ENCODE data around the gene PSMD7. TPM values are rescaled to one million over a fixed set of nuclear protein-coding genes. Genes with fewer than 3 reads are reported as not detected.

Gene PSMD7
- total RNA-seq (ENCODE audit: low replicate concordance), result 74.5 and 127 TPM in 2 replicates

DNA sequence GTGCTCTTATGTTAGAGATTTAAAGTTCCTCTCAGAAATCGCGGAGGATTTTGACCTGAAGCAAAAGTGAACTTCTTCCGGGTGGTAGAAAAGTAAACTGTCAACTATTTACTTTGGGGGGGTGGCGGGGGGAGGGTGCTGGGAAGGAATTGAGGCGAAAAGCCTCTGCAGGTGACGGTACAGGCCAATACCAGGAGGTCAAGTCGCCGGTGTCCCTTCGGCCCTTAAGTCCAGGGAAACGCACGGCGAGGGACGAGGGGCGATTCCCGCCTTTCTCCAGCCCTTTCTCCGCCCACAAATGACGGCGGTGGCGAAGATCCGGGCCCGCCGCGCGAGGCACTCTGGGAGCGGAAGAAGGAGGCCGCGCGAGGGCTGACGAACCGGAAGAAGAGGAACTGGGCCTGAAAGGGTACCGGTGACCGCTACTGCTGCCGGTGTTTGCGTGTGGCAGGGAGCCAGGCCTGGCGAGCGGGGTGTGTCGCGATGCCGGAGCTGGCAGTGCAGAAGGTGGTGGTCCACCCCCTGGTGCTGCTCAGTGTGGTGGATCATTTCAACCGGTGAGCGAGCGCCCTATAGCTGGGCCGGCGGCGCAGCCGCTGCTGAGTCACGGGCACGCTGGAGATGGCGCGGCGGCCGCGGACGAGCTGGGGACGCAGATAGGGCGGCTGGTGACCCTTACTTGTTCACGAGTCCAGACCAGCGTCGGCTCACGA, at the start of gene PSMD7:
Gene PSMD7 (plus strand): TSS at position 383 of the 713 bp plus-strand sequence. CDS start 101 bp downstream, at position 484.
- H3K36me3 Mint-ChIP-seq, result peaks cover 4% of the 10 kb centered on the region
- Histone ChIP-seq H3K27me3 (no peaks in the 10 kb centered on the region), H3K9ac (peak within 1 kb of the TSS; percentile 80), H4K20me1 (ENCODE audit: low read depth) (peaks cover 27% of the 10 kb centered on the region), H2AFZ (replicated peaks) (peak within 1 kb of the TSS; percentile 77), H3K36me3 (peaks cover 15% of the 10 kb centered on the region), H3K9me3 (ENCODE audit: low read depth) (no peaks in the 10 kb centered on the region), H3K79me2 (ENCODE audit: low read depth) (peaks cover 44% of the 10 kb centered on the region), H3K4me3 (peak within 1 kb of the TSS; percentile 87), H3K27ac (peak within 1 kb of the TSS; percentile 46), H3K4me2 (peak within 1 kb of the TSS; percentile 98), H3F3A (ENCODE audit: low read depth) (peaks cover 4% of the 10 kb centered on the region), H3K4me1 (peaks cover 11% of the 10 kb centered on the region)
- peak within 1 kb of the TSS; percentile 97 for H3K4me3 Mint-ChIP-seq
- H3K9me3 Mint-ChIP-seq, result peaks cover 7% of the 10 kb centered on the region
- peaks cover 12% of the 10 kb centered on the region for H3K4me1 Mint-ChIP-seq
- peak; percentile 91 for DNase-seq (ENCODE audit: low spot score)
- H3K27me3 Mint-ChIP-seq (ENCODE audit: insufficient read depth, low read depth), result no peaks in the 10 kb centered on the region
- peak within 1 kb of the TSS; percentile 53 for H3K27ac Mint-ChIP-seq
- TF ChIP-seq EZH2 (IDR thresholded peaks at IDR 0.05) (no peak), EZH2phosphoT487 (IDR thresholded peaks at IDR 0.05) (no peak)
- TF ChIP-seq, protein P1, sequence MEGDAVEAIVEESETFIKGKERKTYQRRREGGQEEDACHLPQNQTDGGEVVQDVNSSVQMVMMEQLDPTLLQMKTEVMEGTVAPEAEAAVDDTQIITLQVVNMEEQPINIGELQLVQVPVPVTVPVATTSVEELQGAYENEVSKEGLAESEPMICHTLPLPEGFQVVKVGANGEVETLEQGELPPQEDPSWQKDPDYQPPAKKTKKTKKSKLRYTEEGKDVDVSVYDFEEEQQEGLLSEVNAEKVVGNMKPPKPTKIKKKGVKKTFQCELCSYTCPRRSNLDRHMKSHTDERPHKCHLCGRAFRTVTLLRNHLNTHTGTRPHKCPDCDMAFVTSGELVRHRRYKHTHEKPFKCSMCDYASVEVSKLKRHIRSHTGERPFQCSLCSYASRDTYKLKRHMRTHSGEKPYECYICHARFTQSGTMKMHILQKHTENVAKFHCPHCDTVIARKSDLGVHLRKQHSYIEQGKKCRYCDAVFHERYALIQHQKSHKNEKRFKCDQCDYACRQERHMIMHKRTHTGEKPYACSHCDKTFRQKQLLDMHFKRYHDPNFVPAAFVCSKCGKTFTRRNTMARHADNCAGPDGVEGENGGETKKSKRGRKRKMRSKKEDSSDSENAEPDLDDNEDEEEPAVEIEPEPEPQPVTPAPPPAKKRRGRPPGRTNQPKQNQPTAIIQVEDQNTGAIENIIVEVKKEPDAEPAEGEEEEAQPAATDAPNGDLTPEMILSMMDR (IDR thresholded peaks at IDR 0.05), result no peak

- Histone ChIP-seq H3K4me2 (no peak overlapping the region), H3K27me3 (no peaks in the 10 kb centered on the region), H3K4me3 (no peak overlapping the region), H3K36me3 (no peaks in the 10 kb centered on the region), H3K9me3 (ENCODE audit: low read depth) (no peaks in the 10 kb centered on the region), H3K27ac (no peak overlapping the region), H3F3A (ENCODE audit: low read depth) (no peaks in the 10 kb centered on the region), H3K4me1 (no peaks in the 10 kb centered on the region), H3K9ac (no peak overlapping the region), H4K20me1 (ENCODE audit: low read depth) (no peaks in the 10 kb centered on the region), H3K79me2 (ENCODE audit: low read depth) (no peaks in the 10 kb centered on the region), H2AFZ (replicated peaks) (no peak overlapping the region)
- Mint-ChIP-seq H3K9me3 (peaks cover 2% of the 10 kb centered on the region), H3K4me1 (peaks cover 11% of the 10 kb centered on the region), H3K36me3 (peaks cover 2% of the 10 kb centered on the region), H3K4me3 (no peak overlapping the region), H3K27ac (no peak overlapping the region), H3K27me3 (ENCODE audit: insufficient read depth, low read depth) (peaks cover 2% of the 10 kb centered on the region)
- TF ChIP-seq, protein P1 (IDR thresholded peaks at IDR 0.05), result no peak
- TF ChIP-seq EZH2 (IDR thresholded peaks at IDR 0.05) (no peak), EZH2phosphoT487 (IDR thresholded peaks at IDR 0.05) (no peak)
- no peak for DNase-seq (ENCODE audit: low spot score)
Measured at GRCh38 chr16:74249254-74249653, 47.4 kb upstream of the PSMD7 start.

DNA sequence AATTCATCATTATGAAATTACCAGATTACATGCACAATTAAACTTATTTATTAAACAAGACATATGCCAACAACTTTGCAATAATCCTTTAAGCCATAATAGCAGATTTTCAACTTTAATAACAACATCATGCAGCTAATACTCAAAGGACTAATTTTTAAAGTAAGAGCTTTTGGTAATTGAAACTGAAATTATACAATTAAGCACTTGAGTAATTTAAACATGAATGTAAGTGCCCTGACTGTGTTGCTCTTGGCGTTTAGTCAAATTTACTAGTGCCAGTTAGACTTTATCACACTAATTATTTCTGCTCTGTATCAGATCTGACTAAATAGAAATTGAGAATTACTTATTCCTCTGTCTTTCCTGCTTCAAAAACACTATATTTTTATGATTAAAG, 46.8 kb upstream of the PSMD7 start:
- peaks cover 2% of the 10 kb centered on the region for H3K36me3 Mint-ChIP-seq
- H2AFZ ChIP-seq (replicated peaks), result no peak overlapping the region
- no peaks in the 10 kb centered on the region for H3K79me2 ChIP-seq (ENCODE audit: low read depth)
- H3K27me3 Mint-ChIP-seq (ENCODE audit: insufficient read depth, low read depth), result peaks cover 2% of the 10 kb centered on the region
- H4K20me1 ChIP-seq (ENCODE audit: low read depth), result no peaks in the 10 kb centered on the region
- no peak overlapping the region for H3K4me3 Mint-ChIP-seq
- no peaks in the 10 kb centered on the region for H3K9me3 ChIP-seq (ENCODE audit: low read depth)
- H3K36me3 ChIP-seq, result no peaks in the 10 kb centered on the region
- peaks cover 11% of the 10 kb centered on the region for H3K4me1 Mint-ChIP-seq
- no peak overlapping the region for H3K4me2 ChIP-seq
- DNase-seq (ENCODE audit: low spot score), result no peak
- H3K4me1 ChIP-seq, result no peaks in the 10 kb centered on the region
- H3K27ac ChIP-seq, result no peak overlapping the region
- H3K27ac Mint-ChIP-seq, result no peak overlapping the region
- TF ChIP-seq EZH2 (IDR thresholded peaks at IDR 0.05), result no peak
- no peak for TF ChIP-seq EZH2phosphoT487 (IDR thresholded peaks at IDR 0.05)
- TF ChIP-seq, protein P1 (IDR thresholded peaks at IDR 0.05), result no peak
- no peak overlapping the region for H3K4me3 ChIP-seq
- H3K9me3 Mint-ChIP-seq, result peaks cover 2% of the 10 kb centered on the region
- H3K9ac ChIP-seq, result no peak overlapping the region
- no peaks in the 10 kb centered on the region for H3F3A ChIP-seq (ENCODE audit: low read depth)
- no peaks in the 10 kb centered on the region for H3K27me3 ChIP-seq
